ENCODE measurements around the gene SAMMSON. TPM values are rescaled to one million over a fixed set of nuclear protein-coding genes. Genes with fewer than 3 reads are reported as not detected.

SAMMSON gene
- total and polyA plus RNA-seq, 2 experiments from 2014 or later, result not detected

- TF ChIP-seq CREB1 (CRISPR knock-in tag; IDR thresholded peaks at IDR 0.05; ENCODE audit: low read depth) (no peak), ZNF114 (CRISPR knock-in tag; IDR thresholded peaks at IDR 0.05) (no peak), NANOG (IDR thresholded peaks at IDR 0.05; ENCODE audit: borderline replicate concordance) (no peak), EZH2phosphoT487 (IDR thresholded peaks at IDR 0.05; ENCODE audit: unreplicated experiment) (no peak), ZNF331 (CRISPR knock-in tag; IDR thresholded peaks at IDR 0.05; ENCODE audit: low read depth) (no peak)
Measured at GRCh38 chr3:69972672-69973071, 26.9 kb upstream of the SAMMSON start (continued).

- Histone ChIP-seq H3K27ac (ENCODE audit: low read depth) (no peak overlapping the region), H3K9me2 (ENCODE audit: insufficient read depth) (peaks cover 12% of the 10 kb centered on the region), H3K4me1 (ENCODE audit: insufficient read depth) (no peaks in the 10 kb centered on the region), H3K27me3 (ENCODE audit: insufficient read depth) (no peaks in the 10 kb centered on the region), H3K4me2 (no peak overlapping the region), H3K79me2 (replicated peaks; ENCODE audit: insufficient read depth) (no peaks in the 10 kb centered on the region), H3K4me3 (no peak overlapping the region), H2AFZ (no peak overlapping the region), H3F3A (replicated peaks; ENCODE audit: low read depth) (no peaks in the 10 kb centered on the region), H3K36me3 (ENCODE audit: insufficient read depth) (no peaks in the 10 kb centered on the region), H4K20me1 (replicated peaks; ENCODE audit: insufficient read depth) (no peaks in the 10 kb centered on the region)
- no peak overlapping the region for H3K27ac Mint-ChIP-seq
- H3K4me1 Mint-ChIP-seq, result no peaks in the 10 kb centered on the region
- H3K36me3 Mint-ChIP-seq (ENCODE audit: low read depth), result peaks cover 14% of the 10 kb centered on the region
- H3K4me3 Mint-ChIP-seq, result no peak overlapping the region
- ATAC-seq (no peak), DNase-seq (ENCODE audit: low spot score) (no peak)
- peaks cover 3% of the 10 kb centered on the region for H3K27me3 Mint-ChIP-seq (ENCODE audit: insufficient read depth, low read depth, poor library complexity)
- peaks cover 21% of the 10 kb centered on the region for H3K9me3 Mint-ChIP-seq
- no peak for TF ChIP-seq POLR2AphosphoS5 (IDR thresholded peaks at IDR 0.05; ENCODE audit: low read depth)
- TF ChIP-seq ETS1 (IDR thresholded peaks at IDR 0.05), result no peak
- no peak for TF ChIP-seq JUNB (IDR thresholded peaks at IDR 0.05; ENCODE audit: unreplicated experiment)
- TF ChIP-seq NANOG (IDR thresholded peaks at IDR 0.05; ENCODE audit: borderline replicate concordance), result no peak
- TF ChIP-seq ZNF114 (CRISPR knock-in tag; IDR thresholded peaks at IDR 0.05), result no peak
- no peak for TF ChIP-seq CREB1 (CRISPR knock-in tag; IDR thresholded peaks at IDR 0.05; ENCODE audit: low read depth)
- no peak for TF ChIP-seq STAT1 (IDR thresholded peaks at IDR 0.05; ENCODE audit: unreplicated experiment)
- no peak for TF ChIP-seq ZNF331 (CRISPR knock-in tag; IDR thresholded peaks at IDR 0.05; ENCODE audit: low read depth)
- TF ChIP-seq EZH2 (IDR thresholded peaks at IDR 0.05; ENCODE audit: low read depth, unreplicated experiment), result no peak
- TF ChIP-seq CTCF (conservative IDR thresholded peaks at IDR 0.05; ENCODE audit: low read depth in 2 of 2), result no peak
- TF ChIP-seq ZNF462 (CRISPR knock-in tag; IDR thresholded peaks at IDR 0.05), result no peak
- TF ChIP-seq REST (IDR thresholded peaks at IDR 0.05; ENCODE audit: unreplicated experiment), result no peak
- TF ChIP-seq EZH2phosphoT487 (IDR thresholded peaks at IDR 0.05; ENCODE audit: unreplicated experiment), result no peak
Measured at GRCh38 chr3:69976021-69976420, 23.5 kb upstream of the SAMMSON start.

Measured in GM23338 (cell line).